ENCODE data around the gene UGCG. TPM values are rescaled to one million over a fixed set of nuclear protein-coding genes. Genes with fewer than 3 reads are reported as not detected.

The UGCG gene
- total RNA-seq, 2 experiments from 2014 or later = 42.1 to 44.0 TPM

DNA sequence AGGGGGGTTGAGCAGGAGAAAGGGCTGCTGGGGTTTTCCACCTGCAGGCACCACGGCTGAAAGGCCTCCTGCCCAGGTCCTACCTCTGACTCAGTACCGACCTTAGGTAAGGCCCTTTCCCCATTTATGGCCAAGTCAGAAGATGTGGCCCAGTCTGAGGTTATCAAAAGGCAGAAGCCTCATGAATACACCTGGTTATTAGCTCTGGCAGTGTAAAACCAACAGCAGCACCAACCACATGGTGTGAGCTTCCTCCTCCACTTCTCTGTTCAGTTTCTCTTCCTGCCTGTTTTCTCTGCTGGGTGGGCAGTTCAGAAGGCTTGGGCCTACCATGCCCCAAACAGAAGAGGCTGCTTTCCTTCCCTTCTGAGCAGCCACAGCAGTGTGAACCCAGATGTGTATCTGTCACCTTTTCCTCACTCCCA, 86.9 kb downstream of the UGCG start:
- intact Hi-C loops (cut with DNase I, micrococcal nuclease) = no loop called here
- no peak for ATAC-seq (ENCODE audit: poor library complexity)
- H3K4me3 ChIP-seq (ENCODE audit: low read length) = no peak overlapping the region
- H3K27me3 ChIP-seq (ENCODE audit: control insufficient read depth in 1 of 2, insufficient read depth in 2 of 2, low read length in 2 of 2) = no peaks in the 10 kb centered on the region
- TF ChIP-seq, protein P1, sequence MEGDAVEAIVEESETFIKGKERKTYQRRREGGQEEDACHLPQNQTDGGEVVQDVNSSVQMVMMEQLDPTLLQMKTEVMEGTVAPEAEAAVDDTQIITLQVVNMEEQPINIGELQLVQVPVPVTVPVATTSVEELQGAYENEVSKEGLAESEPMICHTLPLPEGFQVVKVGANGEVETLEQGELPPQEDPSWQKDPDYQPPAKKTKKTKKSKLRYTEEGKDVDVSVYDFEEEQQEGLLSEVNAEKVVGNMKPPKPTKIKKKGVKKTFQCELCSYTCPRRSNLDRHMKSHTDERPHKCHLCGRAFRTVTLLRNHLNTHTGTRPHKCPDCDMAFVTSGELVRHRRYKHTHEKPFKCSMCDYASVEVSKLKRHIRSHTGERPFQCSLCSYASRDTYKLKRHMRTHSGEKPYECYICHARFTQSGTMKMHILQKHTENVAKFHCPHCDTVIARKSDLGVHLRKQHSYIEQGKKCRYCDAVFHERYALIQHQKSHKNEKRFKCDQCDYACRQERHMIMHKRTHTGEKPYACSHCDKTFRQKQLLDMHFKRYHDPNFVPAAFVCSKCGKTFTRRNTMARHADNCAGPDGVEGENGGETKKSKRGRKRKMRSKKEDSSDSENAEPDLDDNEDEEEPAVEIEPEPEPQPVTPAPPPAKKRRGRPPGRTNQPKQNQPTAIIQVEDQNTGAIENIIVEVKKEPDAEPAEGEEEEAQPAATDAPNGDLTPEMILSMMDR (IDR thresholded peaks at IDR 0.05) = no peak
- H3K36me3 ChIP-seq (ENCODE audit: insufficient read depth, low read length) = no peaks in the 10 kb centered on the region
- ChIA-PET CTCF (no interaction called here), POLR2A (no interaction called here)
- Mint-ChIP-seq H3K27me3 (no peaks in the 10 kb centered on the region), H3K9me3 (no peaks in the 10 kb centered on the region), H3K4me1 (ENCODE audit: low read depth) (peaks cover 44% of the 10 kb centered on the region), H3K27ac (no peak overlapping the region), H3K36me3 (ENCODE audit: low read depth) (no peaks in the 10 kb centered on the region), H3K4me3 (no peak overlapping the region)
- no peaks in the 10 kb centered on the region for H3K9me3 ChIP-seq (ENCODE audit: control insufficient read depth in 1 of 2, insufficient read depth in 1 of 2, low read length in 2 of 2)
- no peak overlapping the region for H3K27ac ChIP-seq (ENCODE audit: low read depth in 1 of 2, low read length in 2 of 2)
- DNase-seq = no peak
- peaks cover 32% of the 10 kb centered on the region for H3K4me1 ChIP-seq (ENCODE audit: insufficient read depth, low read length)

DNA sequence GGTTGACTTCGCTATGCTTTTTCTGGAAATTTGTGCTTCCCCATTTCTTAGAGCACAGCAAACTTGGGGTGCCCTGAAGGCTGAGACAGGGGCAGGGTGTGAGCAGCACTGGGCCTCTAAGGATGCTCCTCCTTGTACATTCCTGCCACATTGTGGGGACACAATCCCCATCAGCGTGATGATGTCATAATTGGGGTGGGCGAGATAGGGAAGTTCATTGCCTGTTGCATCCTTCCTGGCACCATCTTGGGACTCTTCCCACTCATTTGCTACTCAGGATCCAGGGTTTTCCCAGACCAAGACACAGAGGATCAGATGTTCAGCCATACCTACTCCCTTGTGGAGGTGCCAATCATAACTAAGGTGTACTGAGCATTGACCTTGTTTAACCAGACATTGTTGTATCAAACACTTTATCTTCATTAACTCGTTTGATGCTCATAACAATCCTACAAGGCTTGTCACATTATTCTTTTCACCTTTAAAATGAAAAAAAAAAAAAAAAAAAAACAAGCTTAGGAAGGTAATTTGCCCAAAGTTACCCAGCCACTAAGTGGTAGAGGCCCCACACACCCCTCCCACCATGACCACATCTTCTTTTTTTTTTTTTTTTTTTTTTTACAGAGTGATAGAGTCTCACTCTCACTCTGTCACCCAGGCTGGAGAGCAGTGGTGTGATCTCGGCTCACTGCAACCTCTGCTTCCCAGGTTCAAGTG, 87.6 kb downstream of the UGCG start:
- Mint-ChIP-seq H3K36me3 (ENCODE audit: low read depth) (no peaks in the 10 kb centered on the region), H3K27me3 (no peaks in the 10 kb centered on the region), H3K27ac (no peak overlapping the region), H3K4me1 (ENCODE audit: low read depth) (peaks cover 44% of the 10 kb centered on the region), H3K9me3 (no peaks in the 10 kb centered on the region), H3K4me3 (no peak overlapping the region)
- ATAC-seq (ENCODE audit: poor library complexity) (no peak), DNase-seq (no peak)
- intact Hi-C loops (cut with DNase I, micrococcal nuclease) = no loop called here
- H3K4me3 ChIP-seq (ENCODE audit: low read length) = no peak overlapping the region
- H3K27me3 ChIP-seq (ENCODE audit: control insufficient read depth in 1 of 2, insufficient read depth in 2 of 2, low read length in 2 of 2) = no peaks in the 10 kb centered on the region
- no peaks in the 10 kb centered on the region for H3K36me3 ChIP-seq (ENCODE audit: insufficient read depth, low read length)
- H3K27ac ChIP-seq (ENCODE audit: low read depth in 1 of 2, low read length in 2 of 2) = no peak overlapping the region
- ChIA-PET POLR2A (no interaction called here), CTCF (interaction anchor here (0.7 kb wide), 1 partner anchor 343 kb away, joined by 7 read pairs; no protein-coding TSS in a partner anchor)
- TF ChIP-seq, protein P1 (IDR thresholded peaks at IDR 0.05) = no peak
- H3K9me3 ChIP-seq (ENCODE audit: control insufficient read depth in 1 of 2, insufficient read depth in 1 of 2, low read length in 2 of 2) = no peaks in the 10 kb centered on the region
- peaks cover 32% of the 10 kb centered on the region for H3K4me1 ChIP-seq (ENCODE audit: insufficient read depth, low read length)

Small RNAs within 50 kb of the gene (microRNA-seq; reads per million reads assigned to microRNA genes)
- gene MIR4668 (ENCODE audit: borderline microRNAs expressed, borderline replicate concordance) = not detected

Other genes starting within 250 kb of the UGCG start
- 1 to 10 TPM; 2.8 to 3.0 TPM for gene GNG10, start 235.2 kb upstream of the UGCG start, total RNA-seq
- not detected for gene SHOC1, start 101.9 kb upstream of the UGCG start, total RNA-seq